ENCODE measurements around the gene FBXL17.
"Not testable (repeated sequence)": the region's sequence is repeated elsewhere in the genome, so short reads cannot be mapped to it uniquely, and the experiment has no call there.

Gene FBXL17

GRCh38 chr5:108238936-108239887 lies 142.7 kb downstream of the FBXL17 start:
- DNase-seq: no peak

GRCh38 chr5:108238461-108238860 lies 143.4 kb downstream of the FBXL17 start:
- DNase-seq: no peak

DNA sequence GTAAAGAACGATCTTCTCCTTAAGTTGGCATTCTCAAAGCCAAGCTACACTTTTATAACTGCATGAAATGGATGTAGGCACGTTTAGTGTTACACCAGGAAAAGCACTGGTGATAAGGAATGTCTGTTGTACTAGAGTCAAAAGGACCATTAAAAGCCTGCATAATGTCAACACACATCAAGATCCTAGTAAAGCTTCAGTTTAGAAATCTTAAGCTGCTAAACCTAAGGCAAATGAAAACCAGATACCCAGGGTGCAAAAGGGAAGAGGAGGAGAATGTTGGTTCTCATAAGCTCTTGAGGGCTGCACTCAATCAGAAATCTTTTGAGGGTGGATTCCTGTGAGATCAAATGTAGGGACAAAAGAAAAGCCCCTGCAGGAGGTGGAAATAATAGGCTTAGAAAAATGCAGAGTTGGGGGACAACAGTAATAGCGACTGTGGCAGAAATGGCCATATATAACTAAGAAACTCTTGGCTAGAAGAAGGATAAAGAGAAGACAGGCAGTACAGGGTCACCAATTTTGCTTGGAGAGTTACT lies 148.2 kb downstream of the FBXL17 start:
- no peak for DNase-seq

DNA sequence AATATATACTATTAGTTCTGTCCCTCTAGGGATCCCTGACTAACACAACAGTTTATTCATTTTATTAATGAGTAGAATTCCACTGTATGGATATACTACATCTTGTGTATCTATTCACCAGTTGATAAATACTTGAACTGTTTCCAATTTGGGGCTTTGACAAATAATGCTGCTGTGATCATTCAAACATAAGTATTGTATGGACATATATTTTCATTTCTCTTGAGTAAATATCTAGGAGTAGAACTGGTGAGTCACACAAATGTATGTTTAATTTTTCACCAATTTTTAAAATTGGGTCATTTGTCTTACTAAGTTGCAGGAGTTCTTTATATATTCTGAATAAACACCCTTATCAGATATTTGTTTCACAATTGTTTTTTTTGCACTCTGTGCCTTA lies 149.1 kb downstream of the FBXL17 start:
- DNase-seq: no peak

DNA sequence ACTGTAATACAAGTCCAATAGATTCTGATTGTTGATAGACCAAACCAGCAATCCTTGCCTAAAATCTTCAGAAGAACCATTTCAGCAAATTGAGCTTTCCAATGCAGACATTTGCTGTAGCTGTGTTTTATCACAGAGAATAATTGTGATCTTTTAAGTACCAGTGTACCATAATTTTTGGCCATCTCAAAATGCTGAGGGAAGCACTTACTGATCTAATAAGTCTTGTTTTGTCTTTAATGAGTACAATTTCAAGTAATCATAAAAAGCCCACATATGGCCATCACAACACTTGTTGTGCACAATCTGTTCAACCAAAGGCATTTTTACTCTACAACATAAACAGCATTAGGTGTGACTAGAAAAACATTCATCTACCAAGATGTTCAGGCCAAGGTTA lies 159.9 kb downstream of the FBXL17 start:
- no peak for DNase-seq

- no peak for DNase-seq
Observed at GRCh38 chr5:108220834-108221233, 161.1 kb downstream of the FBXL17 start.

- no peak for DNase-seq
Observed at GRCh38 chr5:108216890-108217289, 165.0 kb downstream of the FBXL17 start.

DNA sequence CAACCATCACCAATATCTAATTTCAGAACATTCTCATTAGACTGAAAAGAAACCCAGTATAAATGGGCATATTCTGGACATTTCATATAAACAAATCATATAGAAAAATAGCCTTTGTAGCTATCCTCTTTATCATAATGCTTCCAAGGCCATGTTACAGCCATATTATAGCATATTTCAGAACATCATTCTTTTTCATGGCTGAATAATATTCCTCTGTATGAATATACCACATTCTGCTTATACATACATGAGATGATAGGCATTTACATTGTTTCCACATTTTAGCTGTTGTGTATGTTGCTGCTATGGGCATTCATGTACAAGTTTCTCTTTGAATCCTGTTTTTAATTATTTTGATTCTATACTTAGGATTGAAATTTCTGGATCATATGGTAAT lies 167.0 kb downstream of the FBXL17 start:
- no peak for DNase-seq

GRCh38 chr5:108212775-108213346 lies 169.0 kb downstream of the FBXL17 start:
- no peak for DNase-seq

GRCh38 chr5:108206707-108207106 lies 175.2 kb downstream of the FBXL17 start:
- DNase-seq: no peak

- DNase-seq: no peak
Observed at GRCh38 chr5:108201721-108202120, 180.2 kb downstream of the FBXL17 start.

- DNase-seq: no peak
Observed at GRCh38 chr5:108196276-108196675, 185.6 kb downstream of the FBXL17 start.

- no peak for DNase-seq
Observed at GRCh38 chr5:108193021-108193795, 188.7 kb downstream of the FBXL17 start.

DNA sequence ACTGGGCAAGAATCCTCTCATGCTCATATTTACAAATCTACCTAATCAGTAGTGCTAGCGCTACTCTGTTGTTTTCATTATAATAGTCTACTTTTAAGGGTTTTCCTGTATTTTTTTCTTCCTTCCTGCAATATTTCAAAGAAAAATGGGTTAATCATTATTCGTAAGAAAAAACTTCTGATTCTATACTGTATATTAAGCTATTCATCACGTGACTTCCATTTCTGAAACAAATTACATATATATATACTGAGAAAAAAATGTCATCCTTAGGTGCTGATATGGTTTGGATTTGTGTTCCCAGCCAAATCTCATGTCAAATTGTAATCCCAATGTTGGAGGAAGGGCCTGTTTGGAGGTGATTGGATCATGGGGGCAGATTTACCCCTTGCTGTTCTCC lies 197.0 kb downstream of the FBXL17 start:
- no peak for DNase-seq

- DNase-seq: no peak
Observed at GRCh38 chr5:108181975-108182374, 199.9 kb downstream of the FBXL17 start.

- DNase-seq: no peak
Observed at GRCh38 chr5:108174286-108174685, 207.6 kb downstream of the FBXL17 start.

GRCh38 chr5:108171759-108172158 lies 210.1 kb downstream of the FBXL17 start:
- DNase-seq: no peak

DNA sequence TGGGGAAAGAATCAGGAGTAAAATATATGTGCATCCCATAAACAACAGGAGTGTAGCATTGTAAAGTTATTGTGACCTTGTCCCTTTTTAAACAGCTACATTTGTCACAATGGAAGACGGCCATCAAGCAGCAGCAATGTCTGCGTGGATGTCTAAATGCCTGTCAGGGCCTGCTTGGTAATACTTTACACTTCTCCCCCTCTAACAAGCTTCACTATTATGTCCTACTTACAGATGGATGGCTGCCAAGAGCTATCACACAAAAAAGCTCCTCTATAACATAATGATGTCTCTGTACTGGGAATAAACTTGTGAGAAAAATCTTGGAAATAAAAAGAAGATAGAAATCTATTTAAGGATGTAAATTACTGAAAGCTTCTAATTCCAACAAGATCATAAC lies 213.0 kb downstream of the FBXL17 start:
- peak; percentile 12 for DNase-seq

GRCh38 chr5:108167174-108167573 lies 214.7 kb downstream of the FBXL17 start:
- DNase-seq: no peak

- no peak for DNase-seq
Observed at GRCh38 chr5:108164574-108164973, 217.3 kb downstream of the FBXL17 start.

DNA sequence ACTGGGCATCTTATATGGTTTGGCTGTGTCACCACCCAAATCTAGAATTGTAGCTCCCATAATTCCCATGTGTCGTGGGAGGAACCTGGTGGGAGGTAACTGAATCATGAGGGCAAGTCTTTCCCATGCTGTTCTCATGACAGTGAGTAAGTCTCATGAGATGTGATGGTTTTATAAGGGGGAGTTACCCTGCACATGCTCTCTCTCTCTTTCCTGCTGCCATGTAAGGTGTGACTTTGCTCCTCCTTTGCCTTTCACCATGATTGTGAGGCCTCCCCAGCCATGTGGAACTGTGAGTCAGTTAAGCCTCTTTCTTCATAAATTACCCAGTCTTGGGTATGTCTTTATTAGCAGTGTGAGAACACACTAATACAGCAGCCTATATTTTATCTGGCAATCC lies 229.0 kb downstream of the FBXL17 start:
- DNase-seq: not testable (repeated sequence)

GRCh38 chr5:108149369-108149768 lies 232.5 kb downstream of the FBXL17 start:
- DNase-seq: no peak

DNA sequence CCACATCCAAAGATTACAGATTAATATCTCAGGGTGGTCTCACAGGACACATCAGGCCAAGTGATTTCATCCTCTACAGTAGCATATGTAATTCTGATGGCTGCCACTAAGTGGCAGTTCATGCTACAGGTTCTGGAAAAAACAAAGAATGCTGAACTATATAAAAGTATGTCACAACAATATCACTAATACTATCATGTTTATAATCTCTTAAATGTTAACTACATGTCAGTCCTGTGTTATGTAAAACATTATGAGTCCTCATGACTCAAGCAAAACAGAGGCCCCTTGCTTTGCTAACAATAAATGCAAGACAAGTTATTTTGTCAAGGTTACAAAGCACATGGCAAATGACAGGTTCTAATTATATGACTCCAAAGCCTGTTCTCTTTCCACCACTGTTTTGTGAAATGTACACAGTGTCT lies 233.2 kb downstream of the FBXL17 start:
- no peak for DNase-seq
